Ishikawa (cell line): ENCODE results near the gene ATP2A2.

Experiments used
- CEBPB ChIP-seq: IDR thresholded peaks from 2 replicates; pipeline ENCODE4 v1.6.1; 2012
- CREB1 ChIP-seq: IDR thresholded peaks from 2 replicates; pipeline ENCODE4 v1.6.1; 2012; ENCODE audit warnings: low read depth
- EGR1 ChIP-seq: IDR thresholded peaks from 2 replicates; pipeline ENCODE4 v1.6.1; 2012
- EP300 ChIP-seq: IDR thresholded peaks from 2 replicates; pipeline ENCODE4 v1.6.1; 2012; ENCODE audit warnings: borderline replicate concordance
- FOXM1 ChIP-seq: IDR thresholded peaks from 2 replicates; pipeline ENCODE4 v1.6.1; 2012; ENCODE audit warnings: low read depth, borderline replicate concordance
- NFIC ChIP-seq: IDR thresholded peaks from 2 replicates; pipeline ENCODE4 v1.6.1; 2012
- RAD21 ChIP-seq: IDR thresholded peaks from 2 replicates; pipeline ENCODE4 v1.6.1; 2012; ENCODE audit warnings: low read depth
- TAF1 ChIP-seq: IDR thresholded peaks from 2 replicates; pipeline ENCODE4 v1.6.1; 2012; ENCODE audit warnings: low read depth, mild to moderate bottlenecking
- TCF12 ChIP-seq: IDR thresholded peaks from 2 replicates; pipeline ENCODE4 v1.6.1; 2012; ENCODE audit warnings: low read depth
- TEAD4 ChIP-seq: IDR thresholded peaks from 2 replicates; pipeline ENCODE4 v1.6.1; 2012
- YY1 ChIP-seq: IDR thresholded peaks from 2 replicates; pipeline ENCODE4 v1.6.1; 2012; ENCODE audit warnings: low read depth
- ZBTB7A ChIP-seq: IDR thresholded peaks from 2 replicates; pipeline ENCODE4 v1.6.1; 2012; ENCODE audit warnings: low read depth
- TF ChIP-seq, protein P1 (sequence below): IDR thresholded peaks from 2 replicates; pipeline ENCODE4 v1.6.1; 2012
- TF ChIP-seq, protein P2 (sequence below): IDR thresholded peaks from 2 replicates; pipeline ENCODE4 v1.6.1; 2012; ENCODE audit warnings: low read depth, mild to moderate bottlenecking
- TF ChIP-seq, protein P3 (sequence below): IDR thresholded peaks from 2 replicates; pipeline ENCODE4 v1.6.1; 2012

ATP2A2 gene

DNA sequence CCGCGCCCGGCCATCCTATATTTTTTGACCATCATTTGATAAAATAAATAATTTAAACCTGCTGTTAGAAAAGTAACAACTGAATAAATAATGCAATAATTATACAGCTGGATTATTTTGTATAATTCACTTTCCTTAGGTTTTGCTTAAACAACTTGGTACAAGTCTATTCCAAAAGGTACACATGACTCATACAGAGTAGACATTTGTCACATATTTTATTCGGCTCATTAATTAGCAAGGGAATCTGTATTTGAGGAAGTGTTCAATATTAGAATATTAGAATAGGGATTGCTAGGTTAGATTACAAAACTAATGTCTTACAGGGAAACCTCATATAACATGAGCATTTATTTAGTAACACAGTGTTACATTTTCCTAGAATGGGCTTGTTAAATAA is 48.7 kb downstream of the ATP2A2 start:
- TF ChIP-seq NFIC (no peak), TEAD4 (no peak), EP300 (no peak), CREB1 (no peak), EGR1 (no peak), YY1 (no peak), ZBTB7A (no peak), TCF12 (no peak), CEBPB (no peak), TAF1 (no peak), FOXM1 (no peak), RAD21 (no peak)
- TF ChIP-seq, protein P1, sequence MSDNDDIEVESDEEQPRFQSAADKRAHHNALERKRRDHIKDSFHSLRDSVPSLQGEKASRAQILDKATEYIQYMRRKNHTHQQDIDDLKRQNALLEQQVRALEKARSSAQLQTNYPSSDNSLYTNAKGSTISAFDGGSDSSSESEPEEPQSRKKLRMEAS = no peak
- TF ChIP-seq, protein P2, sequence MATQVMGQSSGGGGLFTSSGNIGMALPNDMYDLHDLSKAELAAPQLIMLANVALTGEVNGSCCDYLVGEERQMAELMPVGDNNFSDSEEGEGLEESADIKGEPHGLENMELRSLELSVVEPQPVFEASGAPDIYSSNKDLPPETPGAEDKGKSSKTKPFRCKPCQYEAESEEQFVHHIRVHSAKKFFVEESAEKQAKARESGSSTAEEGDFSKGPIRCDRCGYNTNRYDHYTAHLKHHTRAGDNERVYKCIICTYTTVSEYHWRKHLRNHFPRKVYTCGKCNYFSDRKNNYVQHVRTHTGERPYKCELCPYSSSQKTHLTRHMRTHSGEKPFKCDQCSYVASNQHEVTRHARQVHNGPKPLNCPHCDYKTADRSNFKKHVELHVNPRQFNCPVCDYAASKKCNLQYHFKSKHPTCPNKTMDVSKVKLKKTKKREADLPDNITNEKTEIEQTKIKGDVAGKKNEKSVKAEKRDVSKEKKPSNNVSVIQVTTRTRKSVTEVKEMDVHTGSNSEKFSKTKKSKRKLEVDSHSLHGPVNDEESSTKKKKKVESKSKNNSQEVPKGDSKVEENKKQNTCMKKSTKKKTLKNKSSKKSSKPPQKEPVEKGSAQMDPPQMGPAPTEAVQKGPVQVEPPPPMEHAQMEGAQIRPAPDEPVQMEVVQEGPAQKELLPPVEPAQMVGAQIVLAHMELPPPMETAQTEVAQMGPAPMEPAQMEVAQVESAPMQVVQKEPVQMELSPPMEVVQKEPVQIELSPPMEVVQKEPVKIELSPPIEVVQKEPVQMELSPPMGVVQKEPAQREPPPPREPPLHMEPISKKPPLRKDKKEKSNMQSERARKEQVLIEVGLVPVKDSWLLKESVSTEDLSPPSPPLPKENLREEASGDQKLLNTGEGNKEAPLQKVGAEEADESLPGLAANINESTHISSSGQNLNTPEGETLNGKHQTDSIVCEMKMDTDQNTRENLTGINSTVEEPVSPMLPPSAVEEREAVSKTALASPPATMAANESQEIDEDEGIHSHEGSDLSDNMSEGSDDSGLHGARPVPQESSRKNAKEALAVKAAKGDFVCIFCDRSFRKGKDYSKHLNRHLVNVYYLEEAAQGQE = no peak
- TF ChIP-seq, protein P3, sequence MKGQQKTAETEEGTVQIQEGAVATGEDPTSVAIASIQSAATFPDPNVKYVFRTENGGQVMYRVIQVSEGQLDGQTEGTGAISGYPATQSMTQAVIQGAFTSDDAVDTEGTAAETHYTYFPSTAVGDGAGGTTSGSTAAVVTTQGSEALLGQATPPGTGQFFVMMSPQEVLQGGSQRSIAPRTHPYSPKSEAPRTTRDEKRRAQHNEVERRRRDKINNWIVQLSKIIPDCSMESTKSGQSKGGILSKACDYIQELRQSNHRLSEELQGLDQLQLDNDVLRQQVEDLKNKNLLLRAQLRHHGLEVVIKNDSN = no peak

DNA sequence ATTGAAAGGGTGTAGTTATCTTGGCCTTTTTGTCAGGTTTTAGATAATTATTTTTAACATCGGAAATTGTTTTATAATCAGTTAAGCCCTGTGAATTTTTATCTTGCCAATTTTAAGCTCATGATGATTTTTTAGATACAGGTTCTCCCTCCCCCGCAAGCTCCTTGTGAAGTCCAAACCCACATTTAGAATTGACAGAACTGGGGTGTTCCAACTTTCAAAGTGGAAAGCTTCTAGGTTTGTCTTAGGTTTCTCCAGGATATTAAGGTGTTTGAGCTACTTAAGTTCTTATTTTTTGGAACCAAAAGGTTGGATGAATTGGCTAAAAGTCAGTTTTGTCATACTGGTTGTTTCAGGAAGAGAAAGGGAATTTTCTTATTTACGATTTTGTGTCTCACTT is 49.1 kb downstream of the ATP2A2 start:
- TF ChIP-seq TAF1 (no peak), EP300 (no peak), ZBTB7A (no peak), TCF12 (no peak), TEAD4 (no peak), RAD21 (no peak), YY1 (no peak), NFIC (no peak), EGR1 (no peak)
- TF ChIP-seq, protein P2 = no peak

DNA sequence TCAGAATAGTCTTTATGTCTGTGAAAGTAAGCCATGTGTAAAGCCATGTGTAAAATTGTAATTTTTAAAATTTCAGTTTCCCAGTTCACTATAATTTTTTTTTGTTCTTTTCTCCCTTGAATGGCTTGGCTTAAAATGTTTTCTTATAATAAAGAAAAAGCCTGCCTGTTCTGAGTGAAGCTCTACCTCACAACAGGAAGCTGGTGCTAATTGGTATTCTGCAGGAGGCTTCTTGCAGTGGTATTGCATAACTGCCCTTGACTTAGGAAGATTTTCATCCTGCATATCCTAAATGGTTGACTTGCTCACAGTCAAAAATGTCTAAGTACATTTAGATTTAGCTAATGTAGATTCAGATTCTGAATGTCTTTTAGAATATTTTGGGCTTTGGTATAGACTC is 49.5 kb downstream of the ATP2A2 start:
- TF ChIP-seq CEBPB = peak; percentile 79
- TF ChIP-seq, protein P1 = no peak
- TF ChIP-seq EGR1 = no peak
- TF ChIP-seq RAD21 = no peak
- no peak for TF ChIP-seq ZBTB7A

DNA sequence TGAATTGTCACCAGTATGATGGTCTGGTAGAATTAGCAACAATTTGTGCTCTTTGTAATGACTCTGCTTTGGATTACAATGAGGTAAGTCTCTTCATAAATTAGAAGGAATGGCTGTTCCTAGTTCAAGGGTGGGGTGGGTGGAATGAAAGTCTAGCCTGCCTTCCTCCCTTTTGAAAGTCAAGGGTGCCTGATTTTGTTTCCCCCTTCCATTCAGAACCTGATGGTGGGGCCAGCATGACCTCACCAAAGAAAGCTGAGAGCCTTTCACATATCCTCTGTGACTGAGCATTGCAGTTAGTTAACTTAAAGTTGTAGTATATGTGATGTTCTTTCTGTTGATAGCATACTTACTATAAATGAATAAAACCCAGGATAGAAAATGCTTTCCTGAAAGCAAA is 52.2 kb downstream of the ATP2A2 start:
- TF ChIP-seq CEBPB (no peak), CREB1 (no peak), TAF1 (no peak), TCF12 (no peak), EGR1 (no peak), EP300 (no peak), ZBTB7A (no peak), FOXM1 (no peak), RAD21 (no peak), TEAD4 (no peak), YY1 (no peak), NFIC (no peak)
- TF ChIP-seq, protein P3 = no peak
- TF ChIP-seq, protein P2 = no peak
- TF ChIP-seq, protein P1 = no peak

DNA sequence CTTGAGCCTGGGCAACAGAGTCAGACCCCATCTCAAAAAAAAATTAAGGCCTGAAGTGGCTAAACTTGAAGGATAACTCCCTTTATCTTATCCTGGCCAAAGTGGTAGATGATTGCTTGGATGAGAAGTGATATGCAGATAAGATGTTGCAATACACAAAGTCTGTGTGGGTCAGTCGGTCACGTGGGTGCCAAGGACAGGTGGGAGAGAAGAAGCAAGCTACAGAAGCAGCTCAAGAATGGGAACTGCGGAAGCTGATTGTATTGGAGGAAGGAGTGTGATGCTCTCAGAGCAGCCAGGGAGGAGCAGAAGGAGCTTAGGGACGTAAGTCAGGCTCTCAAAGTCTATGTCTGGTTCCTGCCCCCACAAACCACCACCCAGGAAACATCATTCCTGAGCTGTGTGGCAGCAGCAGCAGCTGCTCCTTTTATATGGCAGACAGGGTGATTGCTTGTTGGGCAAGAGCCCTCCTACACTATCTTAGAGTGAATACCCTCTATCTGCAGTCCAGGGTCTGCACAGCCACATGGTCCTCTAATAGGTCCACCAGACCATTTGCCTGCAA is 54.5 kb downstream of the ATP2A2 start:
- TF ChIP-seq, protein P2 = no peak
- TF ChIP-seq FOXM1 (no peak), TCF12 (no peak), RAD21 (no peak), EGR1 (no peak), TAF1 (no peak), CREB1 (no peak)
- TF ChIP-seq, protein P3 = no peak
